ENCODE measurements around the gene NUDT21.

- no peak for TF ChIP-seq CTCF (IDR thresholded peaks at IDR 0.05; ENCODE audit: low read depth, low read length, poor library complexity, severe bottlenecking)
- no peak for TF ChIP-seq EZH2phosphoT487 (IDR thresholded peaks at IDR 0.05; ENCODE audit: borderline replicate concordance, low read length)
Measured at GRCh38 chr16:56424791-56425438, 26.2 kb downstream of the NUDT21 start.

Data from DOHH2 (cell line).